Measurements from ENCODE around the gene SNCA.

The SNCA gene

DNA sequence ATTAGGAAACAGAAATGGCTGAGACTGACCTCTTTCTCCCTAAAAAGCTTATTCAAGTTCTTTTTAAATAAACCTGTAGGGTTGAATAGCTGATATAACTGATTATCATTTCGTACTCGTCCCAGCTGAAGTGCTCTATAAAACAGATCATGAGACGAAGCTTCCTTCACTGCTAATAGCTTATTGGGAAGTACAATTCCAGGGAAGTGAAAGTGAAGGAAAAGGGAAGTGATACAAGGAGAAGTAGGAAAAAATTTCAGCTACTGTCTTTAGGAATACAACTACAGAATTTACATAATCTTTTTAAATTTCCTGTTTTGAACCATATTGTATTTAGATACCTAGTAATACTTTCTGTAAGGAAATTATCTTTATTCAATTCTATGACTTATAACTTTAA lies 103.0 kb downstream of the SNCA start:
- Histone ChIP-seq H3K9ac (ENCODE audit: low read length in 2 of 2) (no peak overlapping the region), H3K9me3 (ENCODE audit: control insufficient read depth in 2 of 2, low read length in 2 of 2) (no peaks in the 10 kb centered on the region), H3K4me3 (ENCODE audit: low read length in 2 of 2) (no peak overlapping the region), H3K36me3 (ENCODE audit: control insufficient read depth in 2 of 2, insufficient read depth in 2 of 2, low read length in 2 of 2) (no peaks in the 10 kb centered on the region), H3K27me3 (ENCODE audit: control insufficient read depth in 1 of 2, insufficient read depth in 2 of 2, low read length in 2 of 2) (no peaks in the 10 kb centered on the region), H3K27ac (ENCODE audit: low read length) (no peak overlapping the region), H3K4me1 (ENCODE audit: control insufficient read depth, insufficient read depth, low read length) (no peaks in the 10 kb centered on the region)

DNA sequence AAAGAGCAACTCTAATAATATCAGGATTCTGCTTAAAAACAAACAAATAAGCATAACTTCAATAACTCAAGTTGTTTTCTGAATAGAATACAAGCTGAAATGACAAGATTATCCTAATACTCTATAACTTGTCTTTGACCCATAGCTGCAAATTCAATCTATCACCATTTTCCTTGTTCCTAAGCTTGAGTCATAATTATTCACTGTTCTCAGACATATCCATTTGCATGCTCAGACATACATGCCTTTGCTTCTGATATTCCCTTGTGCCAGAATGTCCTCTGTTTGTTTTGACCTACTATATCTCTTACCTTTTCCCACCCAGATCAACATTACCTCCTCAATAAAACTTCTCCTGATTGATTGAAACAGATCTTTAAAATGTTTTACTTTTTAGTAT lies 109.7 kb downstream of the SNCA start:
- Histone ChIP-seq H3K9me3 (ENCODE audit: control insufficient read depth in 2 of 2, low read length in 2 of 2) (no peaks in the 10 kb centered on the region), H3K36me3 (ENCODE audit: control insufficient read depth in 2 of 2, insufficient read depth in 2 of 2, low read length in 2 of 2) (no peaks in the 10 kb centered on the region), H3K4me3 (ENCODE audit: low read length in 2 of 2) (no peak overlapping the region), H3K27me3 (ENCODE audit: control insufficient read depth in 1 of 2, insufficient read depth in 2 of 2, low read length in 2 of 2) (no peaks in the 10 kb centered on the region), H3K27ac (ENCODE audit: low read length) (no peak overlapping the region), H3K4me1 (ENCODE audit: control insufficient read depth, insufficient read depth, low read length) (no peaks in the 10 kb centered on the region), H3K9ac (ENCODE audit: low read length in 2 of 2) (no peak overlapping the region)

DNA sequence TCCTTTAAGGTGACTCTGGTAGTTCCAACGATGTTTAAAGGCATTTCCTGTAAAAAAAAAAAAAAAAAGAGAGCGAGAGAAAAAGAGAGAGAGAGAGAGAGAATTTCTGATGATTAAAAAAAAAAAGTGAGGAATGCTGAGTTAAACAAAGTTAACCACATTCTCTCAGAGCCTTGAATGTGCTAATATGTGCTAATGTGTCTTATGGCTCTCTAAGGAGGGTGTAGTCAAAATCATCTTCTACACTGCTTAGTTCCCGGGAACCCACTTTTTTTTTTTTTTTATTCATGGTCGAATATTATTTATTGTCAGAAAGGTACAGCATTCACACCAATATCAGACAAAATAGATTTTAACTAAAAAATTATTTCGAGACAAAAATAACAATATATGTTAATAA lies 111.7 kb downstream of the SNCA start:
- Histone ChIP-seq H3K4me3 (ENCODE audit: low read length in 2 of 2) (no peak overlapping the region), H3K27me3 (ENCODE audit: control insufficient read depth in 1 of 2, insufficient read depth in 2 of 2, low read length in 2 of 2) (no peaks in the 10 kb centered on the region), H3K27ac (ENCODE audit: low read length) (no peak overlapping the region), H3K9ac (ENCODE audit: low read length in 2 of 2) (no peak overlapping the region), H3K9me3 (ENCODE audit: control insufficient read depth in 2 of 2, low read length in 2 of 2) (no peaks in the 10 kb centered on the region), H3K4me1 (ENCODE audit: control insufficient read depth, insufficient read depth, low read length) (no peaks in the 10 kb centered on the region), H3K36me3 (ENCODE audit: control insufficient read depth in 2 of 2, insufficient read depth in 2 of 2, low read length in 2 of 2) (no peaks in the 10 kb centered on the region)

GRCh38 chr4:89724716-89725115 lies 112.2 kb downstream of the SNCA start:
- Histone ChIP-seq H3K9me3 (ENCODE audit: control insufficient read depth in 2 of 2, low read length in 2 of 2) (no peaks in the 10 kb centered on the region), H3K4me3 (ENCODE audit: low read length in 2 of 2) (no peak overlapping the region), H3K4me1 (ENCODE audit: control insufficient read depth, insufficient read depth, low read length) (no peaks in the 10 kb centered on the region), H3K36me3 (ENCODE audit: control insufficient read depth in 2 of 2, insufficient read depth in 2 of 2, low read length in 2 of 2) (no peaks in the 10 kb centered on the region), H3K9ac (ENCODE audit: low read length in 2 of 2) (no peak overlapping the region), H3K27ac (ENCODE audit: low read length) (no peak overlapping the region), H3K27me3 (ENCODE audit: control insufficient read depth in 1 of 2, insufficient read depth in 2 of 2, low read length in 2 of 2) (no peaks in the 10 kb centered on the region)

DNA sequence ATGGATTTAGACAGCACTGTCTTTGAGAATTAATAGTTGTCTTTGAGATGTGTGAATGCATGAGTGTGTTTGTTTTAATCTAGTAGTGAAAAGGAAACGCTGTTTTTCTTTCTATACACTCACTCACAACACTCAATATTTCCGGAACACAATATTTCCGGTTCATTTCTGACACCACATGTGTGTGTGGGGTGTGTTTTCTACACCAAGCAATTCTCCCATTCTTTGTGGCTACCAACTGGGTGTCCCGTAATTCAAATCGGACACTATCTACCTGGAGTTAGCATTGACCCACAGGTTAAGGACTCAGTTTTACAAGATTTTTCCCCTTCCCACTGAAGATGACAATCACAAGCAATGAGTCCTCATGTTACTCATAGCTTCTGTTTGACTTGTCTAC lies 113.9 kb downstream of the SNCA start:
- no peak overlapping the region for H3K27ac ChIP-seq (ENCODE audit: low read length)
- no peak overlapping the region for H3K9ac ChIP-seq (ENCODE audit: low read length in 2 of 2)
- no peak overlapping the region for H3K4me3 ChIP-seq (ENCODE audit: low read length in 2 of 2)

DNA sequence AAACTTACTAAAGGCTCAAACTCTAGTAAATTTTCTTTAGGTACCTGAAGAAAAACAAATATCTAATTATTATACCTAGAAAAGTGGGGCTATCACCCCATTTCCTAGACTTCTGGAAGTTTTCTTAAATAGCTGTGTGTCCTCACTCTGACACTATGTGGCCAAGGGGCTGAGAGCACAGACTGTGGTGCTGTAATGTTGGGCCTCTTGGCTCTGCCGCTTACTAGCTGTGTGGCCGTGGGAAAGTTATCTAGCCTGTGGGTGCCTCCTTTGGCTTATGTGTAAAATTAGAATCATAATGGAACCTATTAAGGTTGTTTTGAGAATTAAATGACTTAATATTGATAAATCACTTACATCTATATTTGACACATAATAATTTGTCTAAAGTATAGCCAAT lies 114.4 kb downstream of the SNCA start:
- no peak overlapping the region for H3K27ac ChIP-seq (ENCODE audit: low read length)
- H3K27me3 ChIP-seq (ENCODE audit: control insufficient read depth in 1 of 2, insufficient read depth in 2 of 2, low read length in 2 of 2) = no peaks in the 10 kb centered on the region
- H3K9me3 ChIP-seq (ENCODE audit: control insufficient read depth in 2 of 2, low read length in 2 of 2) = no peaks in the 10 kb centered on the region
- no peak overlapping the region for H3K4me3 ChIP-seq (ENCODE audit: low read length in 2 of 2)
- no peaks in the 10 kb centered on the region for H3K36me3 ChIP-seq (ENCODE audit: control insufficient read depth in 2 of 2, insufficient read depth in 2 of 2, low read length in 2 of 2)
- H3K4me1 ChIP-seq (ENCODE audit: control insufficient read depth, insufficient read depth, low read length) = no peaks in the 10 kb centered on the region
- no peak overlapping the region for H3K9ac ChIP-seq (ENCODE audit: low read length in 2 of 2)

More for the DNA sequence above, 113.9 kb downstream of the SNCA start:
- Histone ChIP-seq H3K9me3 (ENCODE audit: control insufficient read depth in 2 of 2, low read length in 2 of 2) (no peaks in the 10 kb centered on the region), H3K27me3 (ENCODE audit: control insufficient read depth in 1 of 2, insufficient read depth in 2 of 2, low read length in 2 of 2) (no peaks in the 10 kb centered on the region), H3K4me1 (ENCODE audit: control insufficient read depth, insufficient read depth, low read length) (no peaks in the 10 kb centered on the region), H3K36me3 (ENCODE audit: control insufficient read depth in 2 of 2, insufficient read depth in 2 of 2, low read length in 2 of 2) (no peaks in the 10 kb centered on the region)

GRCh38 chr4:89720981-89721380 lies 116.0 kb downstream of the SNCA start:
- Histone ChIP-seq H3K4me3 (ENCODE audit: low read length in 2 of 2) (no peak overlapping the region), H3K27me3 (ENCODE audit: control insufficient read depth in 1 of 2, insufficient read depth in 2 of 2, low read length in 2 of 2) (no peaks in the 10 kb centered on the region), H3K9ac (ENCODE audit: low read length in 2 of 2) (no peak overlapping the region), H3K9me3 (ENCODE audit: control insufficient read depth in 2 of 2, low read length in 2 of 2) (no peaks in the 10 kb centered on the region), H3K36me3 (ENCODE audit: control insufficient read depth in 2 of 2, insufficient read depth in 2 of 2, low read length in 2 of 2) (no peaks in the 10 kb centered on the region), H3K27ac (ENCODE audit: low read length) (no peak overlapping the region), H3K4me1 (ENCODE audit: control insufficient read depth, insufficient read depth, low read length) (no peaks in the 10 kb centered on the region)

DNA sequence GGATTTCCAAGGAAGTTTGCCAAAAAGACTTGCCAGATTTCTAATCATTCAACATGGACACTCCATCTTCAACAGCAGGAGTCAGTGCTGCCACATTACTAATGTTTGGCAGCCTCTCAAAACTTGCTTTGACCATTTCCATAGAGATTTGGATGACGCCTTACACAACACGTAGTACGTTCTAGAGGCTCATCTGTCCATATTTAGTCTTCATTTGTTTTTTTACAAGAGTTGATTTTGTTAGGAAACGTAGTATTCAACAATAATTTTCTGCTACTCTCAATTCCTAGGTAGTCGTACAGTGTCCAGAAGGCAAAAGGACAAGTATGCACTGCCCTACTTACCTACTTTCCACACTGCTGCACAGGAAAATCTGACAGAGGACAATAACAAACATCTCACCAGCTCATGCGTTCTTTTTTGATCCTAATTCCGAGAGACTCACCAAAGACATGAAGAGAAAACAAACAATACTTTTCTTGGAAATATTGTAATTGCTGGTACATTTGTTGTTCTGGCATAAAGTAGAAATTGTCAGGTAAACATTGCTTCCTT lies 117.3 kb downstream of the SNCA start:
- H3K27ac ChIP-seq (ENCODE audit: low read length) = no peak overlapping the region

GRCh38 chr4:89716893-89717292 lies 120.1 kb downstream of the SNCA start:
- H3K27me3 ChIP-seq (ENCODE audit: control insufficient read depth in 1 of 2, insufficient read depth in 2 of 2, low read length in 2 of 2) = no peaks in the 10 kb centered on the region
- H3K4me1 ChIP-seq (ENCODE audit: control insufficient read depth, insufficient read depth, low read length) = no peaks in the 10 kb centered on the region
- H3K4me3 ChIP-seq (ENCODE audit: low read length in 2 of 2) = no peak overlapping the region
- no peaks in the 10 kb centered on the region for H3K9me3 ChIP-seq (ENCODE audit: control insufficient read depth in 2 of 2, low read length in 2 of 2)
- H3K36me3 ChIP-seq (ENCODE audit: control insufficient read depth in 2 of 2, insufficient read depth in 2 of 2, low read length in 2 of 2) = no peaks in the 10 kb centered on the region
- no peak overlapping the region for H3K9ac ChIP-seq (ENCODE audit: low read length in 2 of 2)
- no peak overlapping the region for H3K27ac ChIP-seq (ENCODE audit: low read length)

More for the DNA sequence above, 117.3 kb downstream of the SNCA start:
- H3K4me3 ChIP-seq (ENCODE audit: low read length in 2 of 2) = no peak overlapping the region
- H3K27me3 ChIP-seq (ENCODE audit: control insufficient read depth in 1 of 2, insufficient read depth in 2 of 2, low read length in 2 of 2) = no peaks in the 10 kb centered on the region
- no peak overlapping the region for H3K9ac ChIP-seq (ENCODE audit: low read length in 2 of 2)
- no peaks in the 10 kb centered on the region for H3K9me3 ChIP-seq (ENCODE audit: control insufficient read depth in 2 of 2, low read length in 2 of 2)
- no peaks in the 10 kb centered on the region for H3K36me3 ChIP-seq (ENCODE audit: control insufficient read depth in 2 of 2, insufficient read depth in 2 of 2, low read length in 2 of 2)
- H3K4me1 ChIP-seq (ENCODE audit: control insufficient read depth, insufficient read depth, low read length) = no peaks in the 10 kb centered on the region

DNA sequence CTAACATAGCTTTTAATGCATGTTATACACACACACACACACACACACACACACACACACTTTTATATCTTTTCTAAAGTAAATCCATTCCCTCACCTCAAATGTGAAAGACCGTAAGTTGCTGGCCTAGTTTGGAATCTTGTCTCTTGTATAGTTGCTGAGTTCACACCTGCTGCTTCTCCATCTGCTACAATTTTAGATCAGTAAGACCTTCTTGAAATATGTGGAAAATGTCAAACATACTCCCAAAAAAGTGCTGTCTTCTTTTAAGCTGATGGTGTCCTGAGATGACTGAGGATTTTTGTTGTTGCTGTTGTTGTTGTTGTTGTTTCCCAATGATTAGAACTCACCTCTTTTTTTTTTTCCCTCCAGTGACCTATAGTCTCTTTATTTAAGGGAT lies 121.3 kb downstream of the SNCA start:
- Histone ChIP-seq H3K4me1 (ENCODE audit: control insufficient read depth, insufficient read depth, low read length) (no peaks in the 10 kb centered on the region), H3K27me3 (ENCODE audit: control insufficient read depth in 1 of 2, insufficient read depth in 2 of 2, low read length in 2 of 2) (no peaks in the 10 kb centered on the region), H3K27ac (ENCODE audit: low read length) (no peak overlapping the region), H3K4me3 (ENCODE audit: low read length in 2 of 2) (no peak overlapping the region), H3K9me3 (ENCODE audit: control insufficient read depth in 2 of 2, low read length in 2 of 2) (no peaks in the 10 kb centered on the region), H3K36me3 (ENCODE audit: control insufficient read depth in 2 of 2, insufficient read depth in 2 of 2, low read length in 2 of 2) (no peaks in the 10 kb centered on the region), H3K9ac (ENCODE audit: low read length in 2 of 2) (no peak overlapping the region)

DNA sequence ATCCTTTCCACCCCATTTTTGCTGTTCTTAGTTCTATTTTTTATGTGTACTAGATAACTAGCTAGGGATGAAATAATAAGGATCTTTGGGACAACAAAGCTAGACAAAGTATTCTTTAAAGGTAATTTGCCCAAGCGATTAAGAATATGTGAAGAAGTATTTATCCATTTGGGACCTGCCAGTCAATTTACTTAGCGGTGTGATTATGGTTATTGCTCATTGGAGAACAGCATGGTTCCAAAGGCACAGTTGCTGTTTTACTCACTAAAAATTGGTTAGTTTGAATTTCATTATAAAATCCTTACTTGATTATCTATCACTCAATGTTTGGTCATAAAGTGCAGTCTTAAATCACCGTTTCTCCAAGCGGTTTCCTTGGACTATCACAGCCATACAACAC lies 124.1 kb downstream of the SNCA start:
- H3K9me3 ChIP-seq (ENCODE audit: control insufficient read depth in 2 of 2, low read length in 2 of 2) = no peaks in the 10 kb centered on the region

More for the DNA sequence above, 124.1 kb downstream of the SNCA start:
- H3K9ac ChIP-seq (ENCODE audit: low read length in 2 of 2) = no peak overlapping the region
- H3K36me3 ChIP-seq (ENCODE audit: control insufficient read depth in 2 of 2, insufficient read depth in 2 of 2, low read length in 2 of 2) = no peaks in the 10 kb centered on the region
- H3K4me3 ChIP-seq (ENCODE audit: low read length in 2 of 2) = no peak overlapping the region
- no peaks in the 10 kb centered on the region for H3K27me3 ChIP-seq (ENCODE audit: control insufficient read depth in 1 of 2, insufficient read depth in 2 of 2, low read length in 2 of 2)
- H3K27ac ChIP-seq (ENCODE audit: low read length) = no peak overlapping the region
- H3K4me1 ChIP-seq (ENCODE audit: control insufficient read depth, insufficient read depth, low read length) = no peaks in the 10 kb centered on the region
